Activated naive CD4-positive, alpha-beta T cell treated with anti-CD3 and anti-CD28 coated beads, Interleukin-2, amount 10 ng/mL, durations not matched to agents 7 days and 5 days (primary cell): ENCODE data around the gene DISP2.
A peak's percentile ranks its signal among the peaks of the same experiment; 100 is the strongest.

Experiments used
- CTCF ChIA-PET: fragments of 350-600 bp; sonication (Branson Sonifier 250); formaldehyde crosslinking; loops from one replicate; lab custom pipeline; 2021; ENCODE audit warnings: antibody characterized with exemption; lab: Charles Lee
- DNase-seq: peaks from one replicate; pipeline ENCODE4 v3.0.0-alpha.2; 2020
- H3K27ac Mint-ChIP-seq: one replicate; pipeline ENCODE4 v1.8.0; 2021; ENCODE audit warnings: mild to moderate bottlenecking, moderate library complexity, mixed read lengths
- H3K27me3 Mint-ChIP-seq: one replicate; pipeline ENCODE4 v1.8.0; 2021; ENCODE audit warnings: mild to moderate bottlenecking, mixed read lengths
- H3K36me3 Mint-ChIP-seq: one replicate; pipeline ENCODE4 v1.8.0; 2021; ENCODE audit warnings: mixed read lengths
- H3K4me1 Mint-ChIP-seq: one replicate; pipeline ENCODE4 v1.8.0; 2021; ENCODE audit warnings: mixed read lengths
- H3K4me3 Mint-ChIP-seq: one replicate; pipeline ENCODE4 v1.8.0; 2021; ENCODE audit warnings: mild to moderate bottlenecking, moderate library complexity, mixed read lengths
- H3K9me3 Mint-ChIP-seq: one replicate; pipeline ENCODE4 v1.8.0; 2021; ENCODE audit warnings: mixed read lengths

DISP2 gene

DNA sequence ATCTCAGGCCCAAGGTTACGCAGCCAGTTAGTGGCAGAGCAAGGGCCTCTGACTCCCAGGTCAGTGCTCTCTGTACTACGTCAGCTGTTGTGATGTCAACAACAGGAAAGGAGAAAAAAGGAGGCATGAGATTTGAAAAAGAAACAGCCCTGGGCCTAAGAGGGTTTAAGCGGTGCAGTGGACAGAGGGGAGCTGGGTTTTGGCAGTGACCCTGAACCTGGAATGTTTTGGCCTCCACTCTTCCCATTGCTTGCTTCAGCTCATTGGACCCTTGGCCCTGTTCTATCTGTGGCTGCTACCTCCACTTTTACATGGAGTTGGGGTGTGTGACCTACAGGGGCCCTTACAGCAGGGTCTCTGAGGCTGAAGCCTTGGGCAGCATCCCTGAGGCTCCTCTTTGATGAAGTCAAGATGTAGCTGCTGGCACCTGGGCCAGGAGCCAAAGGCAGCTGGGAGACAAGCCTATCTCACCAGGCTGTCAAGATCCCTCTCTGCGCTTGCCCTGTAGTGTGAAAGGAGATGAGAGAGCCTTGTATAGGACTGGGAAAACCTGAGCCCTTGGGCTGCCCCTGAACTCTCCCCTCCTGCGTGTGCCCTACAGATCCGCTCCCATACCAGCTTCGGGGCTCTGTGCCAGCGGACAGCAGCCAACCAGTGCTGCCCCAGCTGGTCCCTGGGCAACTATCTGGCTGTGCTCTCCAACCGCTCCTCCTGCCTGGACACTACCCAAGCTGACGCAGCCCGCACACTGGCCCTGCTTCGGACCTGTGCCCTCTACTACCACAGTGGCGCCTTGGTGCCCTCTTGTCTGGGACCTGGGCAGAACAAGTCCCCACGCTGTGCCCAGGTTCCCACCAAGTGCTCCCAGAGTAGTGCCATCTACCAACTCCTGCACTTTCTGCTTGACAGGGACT, 8.7 kb downstream of the DISP2 start:
- CTCF ChIA-PET: interaction anchor here (0.6 to 4.0 kb wide), 9 partner anchors 10 to 148 kb away, joined by 3 to 34 read pairs (median 4); partner anchors contain the start of genes DISP2 and KNSTRN
- Mint-ChIP-seq H3K4me3 (peak overlapping the region; percentile 74), H3K36me3 (no peaks in the 10 kb centered on the region), H3K27me3 (peaks cover 55% of the 10 kb centered on the region), H3K4me1 (peaks cover 22% of the 10 kb centered on the region), H3K9me3 (no peaks in the 10 kb centered on the region), H3K27ac (peak overlapping the region; percentile 39)
- DNase-seq: no peak

DNA sequence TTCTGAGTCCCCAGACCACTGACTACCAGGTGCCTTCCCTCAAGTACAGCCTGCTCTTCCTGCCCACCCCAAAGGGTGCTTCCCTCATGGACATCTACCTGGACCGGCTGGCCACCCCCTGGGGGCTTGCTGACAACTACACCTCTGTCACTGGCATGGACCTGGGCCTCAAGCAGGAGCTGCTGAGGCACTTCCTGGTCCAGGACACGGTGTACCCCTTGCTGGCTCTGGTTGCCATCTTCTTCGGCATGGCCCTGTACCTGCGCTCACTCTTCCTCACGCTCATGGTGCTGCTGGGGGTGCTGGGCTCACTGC, 9.3 kb downstream of the DISP2 start:
- Mint-ChIP-seq H3K27me3 (peaks cover 56% of the 10 kb centered on the region), H3K4me3 (peak overlapping the region; percentile 74), H3K36me3 (no peaks in the 10 kb centered on the region), H3K9me3 (no peaks in the 10 kb centered on the region), H3K4me1 (peaks cover 22% of the 10 kb centered on the region), H3K27ac (peak overlapping the region; percentile 39)
- CTCF ChIA-PET: interaction anchor here (0.7 to 3.3 kb wide), 8 partner anchors 11 to 149 kb away, joined by 3 to 34 read pairs (median 4); partner anchors contain the start of genes DISP2 and KNSTRN
- no peak for DNase-seq

DNA sequence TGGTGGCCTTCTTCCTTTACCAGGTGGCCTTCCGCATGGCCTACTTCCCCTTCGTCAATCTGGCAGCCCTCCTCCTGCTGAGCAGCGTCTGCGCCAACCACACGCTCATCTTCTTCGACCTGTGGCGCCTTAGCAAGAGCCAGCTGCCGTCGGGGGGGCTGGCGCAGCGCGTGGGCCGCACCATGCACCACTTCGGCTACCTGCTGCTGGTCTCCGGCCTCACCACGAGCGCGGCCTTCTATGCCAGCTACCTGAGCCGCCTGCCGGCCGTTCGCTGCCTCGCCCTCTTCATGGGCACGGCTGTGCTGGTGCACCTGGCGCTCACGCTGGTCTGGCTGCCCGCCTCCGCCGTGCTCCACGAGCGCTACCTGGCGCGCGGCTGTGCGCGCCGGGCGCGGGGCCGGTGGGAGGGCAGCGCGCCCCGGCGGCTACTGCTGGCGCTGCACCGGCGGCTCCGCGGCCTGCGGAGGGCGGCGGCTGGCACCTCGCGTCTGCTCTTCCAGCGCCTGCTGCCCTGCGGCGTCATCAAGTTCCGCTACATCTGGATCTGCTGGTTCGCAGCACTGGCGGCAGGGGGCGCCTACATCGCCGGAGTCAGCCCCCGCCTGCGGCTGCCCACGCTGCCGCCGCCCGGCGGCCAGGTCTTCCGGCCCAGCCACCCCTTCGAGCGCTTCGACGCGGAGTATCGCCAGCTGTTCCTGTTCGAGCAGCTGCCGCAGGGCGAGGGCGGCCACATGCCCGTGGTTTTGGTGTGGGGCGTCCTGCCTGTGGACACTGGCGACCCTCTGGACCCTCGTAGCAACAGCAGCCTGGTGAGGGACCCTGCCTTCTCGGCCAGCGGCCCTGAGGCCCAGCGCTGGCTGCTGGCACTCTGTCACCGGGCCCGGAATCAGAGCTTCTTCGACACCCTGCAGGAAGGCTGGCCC, 9.9 kb downstream of the DISP2 start:
- Mint-ChIP-seq H3K4me1 (peaks cover 22% of the 10 kb centered on the region), H3K27ac (peak overlapping the region; percentile 39), H3K36me3 (no peaks in the 10 kb centered on the region), H3K4me3 (peak overlapping the region; percentile 74), H3K27me3 (peaks cover 60% of the 10 kb centered on the region), H3K9me3 (no peaks in the 10 kb centered on the region)
- DNase-seq: peak; percentile 92
- CTCF ChIA-PET: interaction anchor here (0.7 to 3.3 kb wide), 15 partner anchors 10 to 150 kb away, joined by 3 to 34 read pairs (median 4); partner anchors contain the start of genes DISP2, IVD and KNSTRN

DNA sequence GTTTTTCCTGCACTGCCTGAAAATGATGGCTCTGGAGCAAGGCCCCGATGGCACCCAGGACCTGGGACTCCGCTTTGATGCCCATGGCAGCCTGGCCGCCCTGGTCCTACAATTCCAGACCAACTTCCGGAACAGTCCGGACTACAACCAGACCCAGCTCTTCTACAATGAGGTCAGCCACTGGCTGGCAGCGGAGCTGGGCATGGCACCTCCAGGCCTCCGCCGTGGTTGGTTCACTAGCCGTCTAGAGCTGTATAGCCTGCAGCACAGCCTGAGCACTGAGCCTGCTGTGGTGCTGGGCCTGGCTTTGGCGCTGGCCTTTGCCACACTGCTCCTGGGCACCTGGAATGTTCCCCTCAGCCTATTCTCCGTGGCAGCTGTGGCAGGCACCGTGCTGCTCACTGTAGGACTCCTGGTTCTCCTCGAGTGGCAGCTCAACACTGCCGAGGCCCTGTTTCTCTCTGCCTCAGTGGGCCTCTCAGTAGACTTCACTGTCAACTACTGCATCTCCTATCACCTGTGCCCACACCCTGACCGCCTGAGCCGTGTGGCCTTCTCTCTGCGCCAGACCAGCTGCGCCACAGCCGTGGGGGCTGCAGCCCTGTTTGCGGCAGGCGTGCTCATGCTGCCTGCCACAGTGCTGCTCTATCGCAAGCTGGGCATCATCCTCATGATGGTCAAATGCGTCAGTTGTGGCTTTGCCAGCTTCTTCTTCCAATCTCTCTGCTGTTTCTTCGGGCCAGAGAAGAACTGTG, 10.9 kb downstream of the DISP2 start:
- Mint-ChIP-seq H3K27me3 (peaks cover 57% of the 10 kb centered on the region), H3K4me3 (peak overlapping the region; percentile 24), H3K27ac (no peak overlapping the region), H3K36me3 (no peaks in the 10 kb centered on the region), H3K4me1 (peaks cover 22% of the 10 kb centered on the region), H3K9me3 (no peaks in the 10 kb centered on the region)
- CTCF ChIA-PET: interaction anchor here (0.6 to 3.3 kb wide), 16 partner anchors 9 to 119 kb away, joined by 3 to 34 read pairs (median 3); partner anchors contain the start of genes DISP2, IVD and KNSTRN
- DNase-seq: no peak

DNA sequence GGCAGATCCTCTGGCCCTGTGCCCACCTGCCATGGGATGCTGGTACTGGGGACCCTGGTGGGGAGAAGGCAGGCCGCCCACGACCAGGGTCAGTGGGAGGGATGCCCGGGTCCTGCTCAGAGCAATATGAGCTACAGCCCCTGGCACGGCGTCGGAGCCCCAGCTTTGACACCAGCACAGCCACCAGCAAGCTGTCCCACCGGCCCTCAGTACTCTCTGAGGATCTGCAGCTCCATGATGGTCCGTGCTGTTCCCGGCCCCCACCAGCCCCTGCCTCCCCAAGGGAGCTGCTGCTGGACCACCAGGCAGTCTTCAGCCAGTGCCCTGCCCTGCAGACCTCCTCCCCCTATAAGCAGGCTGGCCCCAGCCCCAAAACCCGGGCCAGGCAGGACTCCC, 11.5 kb downstream of the DISP2 start:
- CTCF ChIA-PET: interaction anchor here (0.5 to 3.3 kb wide), 7 partner anchors 13 to 161 kb away, joined by 3 to 34 read pairs (median 3); partner anchors contain the start of gene KNSTRN
- Mint-ChIP-seq H3K36me3 (no peaks in the 10 kb centered on the region), H3K9me3 (no peaks in the 10 kb centered on the region), H3K4me3 (peak overlapping the region; percentile 24), H3K27me3 (peaks cover 59% of the 10 kb centered on the region), H3K27ac (no peak overlapping the region), H3K4me1 (peaks cover 22% of the 10 kb centered on the region)
- no peak for DNase-seq

DNA sequence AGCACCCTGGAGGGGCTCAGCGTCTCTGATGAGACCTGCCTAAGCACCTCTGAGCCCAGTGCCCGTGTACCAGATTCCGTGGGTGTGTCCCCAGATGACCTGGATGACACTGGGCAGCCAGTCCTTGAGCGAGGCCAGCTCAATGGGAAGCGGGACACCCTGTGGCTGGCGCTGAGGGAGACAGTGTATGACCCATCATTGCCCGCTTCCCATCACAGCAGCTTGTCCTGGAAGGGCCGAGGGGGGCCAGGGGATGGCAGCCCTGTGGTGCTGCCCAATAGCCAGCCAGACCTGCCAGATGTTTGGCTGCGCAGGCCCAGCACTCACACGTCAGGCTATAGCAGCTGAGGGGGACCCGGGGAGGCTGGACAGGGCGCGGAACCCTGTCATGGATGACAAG, 12.0 kb downstream of the DISP2 start:
- no peaks in the 10 kb centered on the region for H3K36me3 Mint-ChIP-seq
- H3K27ac Mint-ChIP-seq: no peak overlapping the region
- peaks cover 22% of the 10 kb centered on the region for H3K4me1 Mint-ChIP-seq
- H3K9me3 Mint-ChIP-seq: no peaks in the 10 kb centered on the region
- CTCF ChIA-PET: interaction anchor here (0.5 to 2.7 kb wide), 6 partner anchors 12 to 160 kb away, joined by 3 to 7 read pairs (median 3); partner anchors contain the start of genes DISP2 and KNSTRN
- H3K4me3 Mint-ChIP-seq: no peak overlapping the region
- H3K27me3 Mint-ChIP-seq: peaks cover 63% of the 10 kb centered on the region
- no peak for DNase-seq

DNA sequence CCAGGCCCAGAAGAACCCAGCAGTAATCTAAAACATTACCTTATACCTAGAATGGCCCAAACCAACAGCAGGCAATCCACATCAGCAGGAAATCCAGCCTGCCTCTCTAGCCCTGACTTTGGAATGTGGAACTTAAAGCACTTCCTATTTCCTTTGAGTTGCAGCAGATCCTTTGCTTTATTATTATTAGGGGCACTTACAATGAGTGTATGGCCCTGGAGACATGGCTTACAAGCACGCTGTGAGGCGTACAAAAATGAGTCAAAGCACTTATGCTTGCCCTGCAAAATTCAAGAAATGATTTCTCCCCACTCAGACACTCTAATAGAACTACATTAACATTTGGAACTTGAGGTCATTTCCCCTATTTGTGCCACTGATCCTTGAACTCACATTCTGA, 15.0 kb downstream of the DISP2 start:
- H3K27me3 Mint-ChIP-seq: peaks cover 65% of the 10 kb centered on the region
- H3K4me1 Mint-ChIP-seq: peaks cover 5% of the 10 kb centered on the region
- DNase-seq: no peak
- no peaks in the 10 kb centered on the region for H3K36me3 Mint-ChIP-seq
- no peak overlapping the region for H3K4me3 Mint-ChIP-seq
- H3K27ac Mint-ChIP-seq: no peak overlapping the region
- no peaks in the 10 kb centered on the region for H3K9me3 Mint-ChIP-seq
- CTCF ChIA-PET: interaction anchor here (1.0 to 2.0 kb wide), 2 partner anchors 15 to 48 kb away, joined by 3 to 10 read pairs; partner anchors contain the start of gene DISP2

DNA sequence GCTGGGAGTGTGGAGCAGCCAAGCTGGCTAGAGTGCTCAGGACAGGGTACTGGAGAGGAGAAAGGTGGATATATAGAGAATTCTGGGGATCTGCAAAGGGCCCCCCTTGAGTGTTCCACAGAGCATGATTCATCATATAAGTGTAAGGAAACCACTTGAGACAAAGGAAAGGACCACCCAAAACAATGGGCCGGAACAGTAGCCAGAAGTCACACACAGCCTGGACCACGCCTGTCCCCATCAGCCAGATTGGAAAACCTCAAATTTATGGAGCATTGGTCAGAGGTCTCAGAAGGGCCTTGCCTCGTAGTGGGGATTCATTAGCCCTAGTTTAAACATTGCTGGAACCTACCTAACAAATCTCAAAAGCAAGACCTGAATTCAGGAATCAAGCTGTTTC, 19.6 kb downstream of the DISP2 start:
- Mint-ChIP-seq H3K4me3 (no peak overlapping the region), H3K9me3 (no peaks in the 10 kb centered on the region), H3K4me1 (peaks cover 6% of the 10 kb centered on the region), H3K36me3 (no peaks in the 10 kb centered on the region), H3K27ac (no peak overlapping the region), H3K27me3 (peaks cover 42% of the 10 kb centered on the region)
- DNase-seq: peak; percentile 7
- CTCF ChIA-PET: interaction anchor here (1.1 to 1.5 kb wide), 2 partner anchors 9 to 33 kb away, joined by 3 read pairs; no protein-coding TSS in a partner anchor

DNA sequence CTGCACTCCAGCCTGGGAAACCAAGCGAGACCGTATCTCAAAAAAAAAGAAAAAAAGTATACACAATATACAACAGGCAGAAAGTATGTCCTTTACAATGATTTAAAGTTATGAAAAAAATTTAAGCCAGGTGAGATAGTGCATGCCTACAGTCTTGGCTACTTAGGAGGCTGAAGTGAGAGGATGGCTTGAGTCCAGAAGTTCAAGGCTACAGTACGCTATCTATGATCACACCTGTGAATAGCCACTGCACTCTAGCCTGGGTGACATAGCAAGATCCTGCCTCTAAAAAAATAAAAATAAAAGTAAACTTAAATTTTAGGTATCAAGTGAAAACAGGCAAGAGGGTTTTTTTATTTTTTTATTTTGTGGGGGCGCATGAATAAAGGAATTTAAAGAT, 21.4 kb downstream of the DISP2 start:
- Mint-ChIP-seq H3K9me3 (no peaks in the 10 kb centered on the region), H3K27me3 (peaks cover 39% of the 10 kb centered on the region), H3K4me3 (no peak overlapping the region), H3K27ac (no peak overlapping the region), H3K4me1 (peaks cover 19% of the 10 kb centered on the region), H3K36me3 (peaks cover 12% of the 10 kb centered on the region)
- CTCF ChIA-PET: interaction anchor here (1.6 kb wide), 1 partner anchor 8 kb away, joined by 3 read pairs; no protein-coding TSS in a partner anchor
- no peak for DNase-seq

DNA sequence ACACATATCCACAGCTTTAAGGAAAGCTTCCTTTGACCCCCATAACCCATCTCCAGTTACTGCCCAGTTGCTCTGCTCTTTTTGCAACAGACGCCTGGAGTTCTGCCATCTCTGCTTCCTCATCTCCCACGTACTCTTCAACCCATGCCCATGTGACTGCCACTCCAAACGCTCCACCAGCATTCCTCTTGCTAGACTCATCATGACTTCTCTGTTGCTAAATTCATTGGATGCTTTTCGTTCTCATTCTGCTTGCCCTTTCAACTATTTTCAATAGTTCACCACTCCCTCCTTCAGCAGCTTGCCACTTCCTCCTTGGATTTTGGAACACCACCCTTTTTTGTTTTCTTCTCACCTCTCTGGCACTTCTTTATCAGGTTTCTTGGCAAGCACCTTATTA, 21.8 kb downstream of the DISP2 start:
- Mint-ChIP-seq H3K4me1 (peaks cover 24% of the 10 kb centered on the region), H3K27me3 (peaks cover 35% of the 10 kb centered on the region), H3K4me3 (no peak overlapping the region), H3K36me3 (peaks cover 17% of the 10 kb centered on the region), H3K9me3 (no peaks in the 10 kb centered on the region), H3K27ac (no peak overlapping the region)
- CTCF ChIA-PET: interaction anchor here (1.6 kb wide), 1 partner anchor 8 kb away, joined by 3 read pairs; no protein-coding TSS in a partner anchor
- DNase-seq: no peak

DNA sequence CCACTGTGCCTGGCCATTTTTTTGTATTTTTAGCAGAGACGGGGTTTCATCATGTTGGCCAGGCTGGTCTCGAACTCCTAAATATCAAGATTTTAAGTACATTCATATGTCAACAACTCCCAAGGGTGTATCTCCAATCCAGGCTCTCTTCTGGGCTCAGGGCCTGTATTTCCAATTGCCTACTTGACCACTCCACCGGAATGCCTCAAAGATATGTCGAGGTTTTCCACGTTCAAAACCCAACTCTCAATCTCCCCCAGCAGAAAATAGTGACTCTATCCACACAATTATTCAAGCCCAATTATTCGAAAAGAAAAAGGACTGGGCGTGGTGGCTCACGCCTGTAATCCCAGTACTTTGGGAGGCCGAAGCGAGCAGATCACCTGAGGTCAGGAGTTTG, 22.6 kb downstream of the DISP2 start:
- Mint-ChIP-seq H3K36me3 (peaks cover 23% of the 10 kb centered on the region), H3K27ac (no peak overlapping the region), H3K27me3 (peaks cover 32% of the 10 kb centered on the region), H3K9me3 (no peaks in the 10 kb centered on the region), H3K4me3 (no peak overlapping the region), H3K4me1 (peaks cover 31% of the 10 kb centered on the region)
- no peak for DNase-seq
- CTCF ChIA-PET: interaction anchor here (1.6 kb wide), 1 partner anchor 9 kb away, joined by 3 read pairs; no protein-coding TSS in a partner anchor

DNA sequence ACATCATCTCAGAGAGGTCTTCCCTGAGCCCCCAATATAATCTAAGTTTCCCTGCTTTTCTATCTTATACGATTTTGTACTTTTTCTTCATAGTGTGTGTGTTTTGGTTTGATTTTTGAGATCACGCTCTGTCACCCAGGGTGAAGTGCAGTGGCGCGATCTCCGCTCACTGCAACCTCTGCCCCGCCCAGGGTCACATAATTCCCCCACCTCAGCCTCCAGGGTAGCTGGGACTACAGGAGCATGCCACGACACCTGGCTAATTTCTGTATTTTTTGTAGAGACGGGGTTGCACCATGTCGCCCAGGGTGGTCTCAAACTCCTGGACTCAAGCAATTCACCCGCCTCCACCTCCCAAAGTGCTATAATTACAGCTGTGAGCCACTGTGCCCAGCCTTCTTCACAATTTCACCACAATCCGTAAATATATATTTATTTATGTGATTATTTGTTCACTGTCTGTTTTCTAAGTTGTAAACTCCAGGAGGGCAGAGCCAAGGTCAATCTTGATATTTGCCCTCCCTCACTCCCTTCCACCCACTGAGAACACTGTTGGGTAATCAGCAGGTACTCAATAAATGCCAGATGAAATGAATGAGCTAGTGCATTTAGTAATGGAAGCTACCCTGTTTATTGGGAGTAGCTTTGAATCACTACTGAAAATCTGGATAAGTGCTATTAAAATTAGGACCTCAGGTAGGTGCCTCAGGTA, 24.0 kb downstream of the DISP2 start:
- Mint-ChIP-seq H3K36me3 (peaks cover 31% of the 10 kb centered on the region), H3K9me3 (no peaks in the 10 kb centered on the region), H3K27me3 (peaks cover 25% of the 10 kb centered on the region), H3K4me1 (peaks cover 31% of the 10 kb centered on the region), H3K27ac (no peak overlapping the region), H3K4me3 (peak overlapping the region; percentile 98)
- CTCF ChIA-PET: interaction anchor here (1.3 to 1.6 kb wide), 3 partner anchors 10 to 16 kb away, joined by 3 to 7 read pairs (median 4); no protein-coding TSS in a partner anchor
- no peak for DNase-seq
